ENCODE data around the gene KRT10. TPM values are rescaled to one million over a fixed set of nuclear protein-coding genes. Genes with fewer than 3 reads are reported as not detected.
"Not testable (repeated sequence)": the region's sequence is repeated elsewhere in the genome, so short reads cannot be mapped to it uniquely, and the experiment has no call there.

Gene KRT10
- polyA plus RNA-seq, 10 donors = 31.8 to 603 (median 39.3) TPM

DNA sequence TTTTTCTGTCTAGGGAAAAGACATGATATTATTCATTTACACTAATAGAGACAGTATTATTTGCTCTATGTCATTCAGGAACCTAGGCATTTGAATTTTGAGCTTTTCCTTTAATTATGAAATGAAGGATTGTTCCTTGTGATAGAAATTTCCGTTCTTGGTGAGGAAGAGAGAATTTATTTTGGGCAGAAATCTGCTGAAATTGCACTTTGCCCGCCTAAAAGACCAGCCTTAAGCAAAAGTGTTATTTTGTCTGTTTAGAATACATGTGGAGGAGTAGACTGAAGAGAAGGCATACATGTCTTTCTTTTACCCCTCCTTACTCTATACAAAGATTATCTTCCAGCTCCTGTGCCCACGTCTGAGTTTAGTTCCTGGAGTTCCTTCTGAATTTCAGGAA lies 16.8 kb upstream of the KRT10 start:
- no peak for DNase-seq

DNA sequence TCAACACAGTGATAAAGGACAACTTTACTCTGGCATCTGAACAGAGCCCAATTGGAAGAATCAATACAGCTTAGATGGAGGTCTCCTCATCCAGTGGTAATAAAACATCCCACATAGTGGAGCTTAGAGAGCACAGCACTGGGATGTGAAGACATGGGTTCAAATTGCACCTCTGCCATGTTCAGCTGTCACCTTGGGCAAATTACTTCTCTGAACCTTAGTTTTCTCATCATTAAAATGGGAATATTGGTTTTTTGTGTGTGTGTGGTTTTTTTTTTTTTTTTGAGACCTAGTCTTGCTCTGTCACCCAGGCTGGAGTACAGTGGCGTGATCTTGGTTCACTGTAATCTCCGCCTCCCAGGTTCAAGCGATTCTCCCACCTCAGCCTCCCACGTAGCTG lies 13.6 kb upstream of the KRT10 start:
- DNase-seq = no peak

DNA sequence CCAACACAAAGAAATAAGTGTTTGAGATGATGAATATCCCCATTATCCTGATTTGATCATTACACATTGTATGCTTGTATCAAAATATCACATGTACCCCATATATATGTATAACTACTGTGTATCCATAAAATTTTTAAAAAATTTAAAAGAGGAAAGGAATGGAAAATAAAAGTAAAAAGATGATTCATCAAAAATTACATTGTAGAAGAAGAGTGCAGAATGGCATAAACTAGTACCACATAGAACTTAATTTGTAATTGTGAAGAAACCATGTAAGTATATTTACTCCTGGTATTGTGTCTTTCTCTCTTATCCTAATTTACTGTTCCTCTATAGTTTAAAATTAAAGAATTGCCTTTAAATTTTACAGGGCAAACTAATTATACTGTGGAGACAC lies 11.5 kb upstream of the KRT10 start:
- no peak for DNase-seq

DNA sequence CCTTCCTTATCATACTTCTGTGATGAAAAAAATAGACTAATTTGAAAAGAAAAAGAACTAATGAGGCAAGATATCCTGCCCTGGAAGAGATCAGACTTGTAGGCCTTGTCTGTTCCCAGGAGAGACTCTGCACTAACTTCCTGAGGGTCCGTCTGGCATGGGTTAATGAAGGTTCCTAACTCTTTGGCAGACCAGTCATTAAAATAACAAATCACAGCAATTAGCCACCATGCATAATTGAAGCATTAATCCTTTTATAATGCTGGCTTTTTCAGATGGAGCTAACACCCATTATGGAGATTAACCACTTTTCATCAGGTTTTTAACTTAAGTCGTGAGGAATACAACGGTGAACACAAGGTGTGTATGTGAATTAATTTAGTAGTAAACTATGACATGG lies 10.4 kb upstream of the KRT10 start:
- no peak for DNase-seq

DNA sequence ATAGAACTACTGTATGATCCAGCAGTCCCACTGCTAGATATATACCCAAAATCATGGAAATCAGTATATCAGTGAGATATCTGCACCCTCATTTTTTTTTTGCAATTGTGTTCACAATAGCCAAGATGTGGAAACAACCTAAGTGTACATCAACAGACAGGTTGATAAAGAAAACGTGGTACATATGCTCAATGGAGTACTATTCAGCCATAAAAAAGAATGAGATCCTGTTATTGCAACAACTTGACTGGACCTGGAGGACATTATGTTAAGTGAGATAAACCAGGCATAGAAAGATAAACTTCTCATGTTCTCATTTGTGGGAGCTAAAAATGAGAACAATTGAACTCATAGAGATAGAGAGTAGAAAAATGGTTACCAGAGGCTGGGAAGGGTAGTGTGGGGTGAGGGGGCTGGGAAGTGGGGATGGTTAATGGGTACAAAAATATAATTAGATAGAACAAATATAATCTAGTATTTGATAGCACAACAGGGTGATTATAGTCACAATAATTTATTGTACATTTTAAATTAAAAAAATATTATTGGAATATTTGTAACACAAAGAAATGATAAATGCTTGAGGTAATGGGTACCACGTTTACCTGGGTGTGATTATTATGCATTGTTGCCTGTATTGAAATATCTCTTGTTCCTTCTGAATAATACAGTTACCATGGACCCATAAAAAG lies 7.8 kb upstream of the KRT10 start:
- DNase-seq = no peak

DNA sequence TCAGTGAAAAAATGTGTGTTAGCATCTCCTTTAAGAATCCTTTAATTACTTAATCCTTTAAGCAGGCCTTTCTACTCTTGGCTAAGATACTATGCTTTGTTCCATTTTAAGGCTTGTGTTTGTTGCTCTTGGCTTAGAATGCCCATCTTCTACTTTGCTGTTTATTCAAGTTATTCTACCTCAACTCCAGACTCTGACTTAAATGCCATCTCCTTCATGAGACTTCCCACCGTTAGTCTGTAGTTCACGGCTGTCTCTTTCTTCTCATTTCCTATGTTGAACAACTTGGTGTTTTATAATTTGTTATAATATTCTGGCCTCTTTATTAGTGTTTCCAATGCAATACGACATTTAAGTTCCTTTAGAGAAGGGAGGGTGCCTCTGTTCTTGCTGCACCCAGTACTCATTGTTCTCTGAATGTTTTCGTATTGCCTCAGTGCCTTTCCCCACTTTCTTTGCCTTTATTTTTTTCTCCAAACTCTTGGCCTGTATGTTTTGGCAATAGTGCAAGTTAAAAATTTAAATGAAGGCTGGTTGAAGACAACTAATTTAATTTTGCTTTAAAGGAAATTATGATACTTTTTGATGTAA lies 6.1 kb upstream of the KRT10 start:
- DNase-seq = no peak

DNA sequence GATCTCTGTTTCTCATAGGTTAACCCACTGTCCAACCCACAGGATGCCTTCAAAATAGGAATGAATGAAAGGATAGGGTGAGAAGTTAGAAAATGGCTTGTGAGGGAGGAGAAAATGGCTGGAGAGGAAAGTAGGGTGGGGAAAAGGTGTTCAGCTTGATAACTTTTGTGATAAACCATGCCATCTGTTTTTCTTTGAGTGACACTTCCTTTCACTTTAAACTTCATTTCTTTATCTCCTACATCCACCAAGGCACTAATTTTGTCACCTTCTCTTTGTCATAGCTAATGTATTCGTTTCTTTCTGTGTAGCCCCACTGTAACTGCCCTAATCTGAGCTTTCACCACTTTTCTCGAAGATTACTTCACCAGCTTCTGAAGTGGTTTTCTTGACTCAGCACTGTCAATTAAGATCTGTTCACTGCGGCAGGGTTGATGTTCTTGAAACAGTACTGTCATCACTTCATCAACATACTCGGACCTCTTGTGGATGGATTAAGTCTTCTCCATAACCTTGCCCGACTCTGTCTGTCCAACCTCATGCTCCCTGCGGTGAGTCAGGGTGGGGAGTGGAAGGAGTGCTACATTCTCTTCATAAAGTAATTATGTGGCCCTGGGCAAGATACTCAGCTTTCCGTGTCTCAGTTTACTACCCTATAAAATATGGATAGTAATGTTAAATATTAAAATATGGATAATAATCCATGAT lies 5.5 kb upstream of the KRT10 start:
- DNase-seq = no peak

DNA sequence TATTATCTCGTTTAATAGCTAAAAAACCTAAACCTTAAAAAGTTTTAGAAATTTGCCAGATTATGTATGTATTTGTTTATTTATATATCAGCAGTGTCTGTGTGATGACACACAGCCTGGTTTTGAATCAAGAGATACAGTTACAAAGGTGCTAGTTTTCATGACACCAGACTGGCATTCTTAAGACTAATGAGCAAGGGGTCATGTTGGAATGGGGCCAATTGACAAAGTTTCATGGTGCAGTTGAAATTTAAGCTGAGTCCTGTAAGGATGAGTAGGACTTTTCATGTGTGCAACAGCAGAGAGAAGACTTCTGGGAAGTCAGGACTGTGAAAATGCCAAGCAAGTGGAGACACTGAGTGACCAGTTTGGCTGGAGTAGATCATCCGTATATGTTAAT lies 3.2 kb upstream of the KRT10 start:
- DNase-seq = no peak

DNA sequence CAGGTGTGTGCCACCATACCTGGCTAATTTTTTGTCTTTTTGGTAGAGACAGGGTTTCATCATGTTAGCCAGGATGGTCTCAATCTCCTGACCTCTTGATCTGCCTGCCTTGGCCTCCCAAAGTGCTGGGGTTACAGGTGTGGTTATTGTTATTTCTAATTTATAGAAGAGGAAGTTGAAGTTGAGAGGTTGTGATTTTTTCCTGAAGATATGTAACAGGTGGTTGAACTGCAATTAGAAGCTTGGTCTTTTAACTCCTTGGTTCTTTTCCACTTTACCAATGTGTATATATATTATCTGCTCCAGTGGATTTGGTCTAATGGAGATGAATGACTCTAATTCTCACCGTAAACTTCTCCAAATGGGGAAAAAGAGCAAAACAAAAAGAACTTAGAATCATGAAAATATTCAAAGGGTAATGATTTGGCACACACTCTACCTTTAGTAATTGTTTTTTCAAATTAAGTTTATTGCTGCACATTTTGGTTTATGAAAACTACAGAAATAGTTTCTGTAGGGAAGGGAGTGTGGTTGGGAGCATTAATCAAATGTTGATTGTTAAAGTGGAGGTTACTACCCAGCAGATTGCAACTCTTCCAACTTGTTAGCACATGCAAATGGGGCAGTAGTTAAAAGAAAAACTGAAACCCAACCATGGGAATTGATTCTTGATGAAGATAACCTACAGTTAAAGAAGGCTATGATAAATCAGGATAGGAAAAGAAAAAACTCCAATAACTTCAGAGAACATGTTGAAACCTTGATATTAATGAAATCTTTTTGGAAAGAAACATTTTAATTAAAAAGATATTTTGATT lies 1.8 kb upstream of the KRT10 start:
- DNase-seq = no peak

DNA sequence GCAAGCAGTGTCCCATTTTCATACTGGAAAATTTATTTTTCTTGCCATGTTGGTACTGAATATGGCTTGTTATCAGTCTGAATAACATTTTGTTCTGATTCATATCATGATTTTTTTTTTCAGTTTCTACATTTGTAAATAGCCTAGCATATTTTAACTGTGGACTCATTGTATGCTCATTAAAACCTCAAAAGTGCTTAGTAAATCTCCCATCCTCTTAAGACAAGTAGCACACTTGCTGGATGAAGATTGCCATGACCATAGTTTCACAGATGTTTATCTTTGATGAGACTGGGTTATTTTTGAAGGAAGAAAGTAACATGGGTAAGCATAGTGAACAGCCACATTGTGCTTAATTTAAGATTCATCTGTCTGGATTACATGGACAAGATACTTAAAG lies 878 bp downstream of the KRT10 start:
- no peak for DNase-seq

DNA sequence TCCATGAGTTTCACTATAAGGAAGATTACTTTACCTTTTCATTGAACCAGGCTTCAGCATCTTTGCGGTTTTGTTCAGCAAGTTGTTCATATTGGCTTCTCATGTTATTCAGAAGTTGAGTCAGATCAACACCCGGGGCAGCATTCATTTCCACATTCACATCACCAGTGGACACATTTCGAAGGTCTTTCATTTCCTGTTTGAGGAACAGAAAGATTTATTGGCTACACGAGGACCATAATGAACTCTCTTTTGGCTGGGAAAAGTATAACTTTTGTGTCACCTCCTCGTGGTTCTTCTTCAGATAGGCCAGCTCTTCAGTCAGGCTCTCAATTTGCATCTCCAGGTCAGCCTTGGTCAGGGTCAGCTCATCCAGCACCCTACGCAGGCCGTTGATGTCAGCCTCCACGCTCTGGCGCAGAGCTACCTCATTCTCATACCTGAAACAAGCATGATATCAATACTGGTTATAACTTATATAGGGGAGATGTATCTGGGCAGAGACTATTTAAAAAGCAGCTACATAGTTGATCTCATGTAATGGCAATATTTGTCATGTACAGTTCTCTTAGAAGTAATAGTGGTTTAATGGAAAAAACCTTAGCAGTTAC lies 2.1 kb downstream of the KRT10 start:
- DNase-seq = no peak

DNA sequence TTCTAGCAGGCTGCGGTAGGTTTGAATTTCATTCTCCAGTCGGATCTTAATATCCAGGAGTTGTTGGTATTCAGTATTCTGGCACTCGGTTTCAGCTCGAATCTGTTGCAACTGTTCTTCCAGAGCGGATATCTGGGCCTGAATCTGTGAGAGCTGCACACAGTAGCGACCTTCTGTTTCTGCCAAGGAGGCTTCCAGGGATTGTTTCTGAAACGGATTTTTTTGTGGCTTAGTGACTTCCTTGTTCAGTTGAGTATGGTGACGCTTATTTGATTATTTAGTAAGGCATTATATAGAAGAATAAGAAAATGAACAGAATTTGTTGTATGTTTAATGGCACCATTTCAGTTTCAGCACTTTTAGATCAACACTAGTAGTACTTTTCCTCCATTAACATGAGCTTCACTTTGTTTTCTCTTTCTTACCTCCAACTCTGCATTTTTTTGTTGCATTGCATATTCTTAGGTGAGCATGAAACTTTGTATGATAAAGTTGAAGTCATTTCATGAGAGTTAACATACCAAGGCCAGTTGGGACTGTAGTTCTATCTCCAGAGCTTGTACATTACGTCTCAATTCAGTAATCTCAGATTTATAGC lies 2.8 kb downstream of the KRT10 start:
- peak; percentile 9 to 61 (median 26) for DNase-seq

DNA sequence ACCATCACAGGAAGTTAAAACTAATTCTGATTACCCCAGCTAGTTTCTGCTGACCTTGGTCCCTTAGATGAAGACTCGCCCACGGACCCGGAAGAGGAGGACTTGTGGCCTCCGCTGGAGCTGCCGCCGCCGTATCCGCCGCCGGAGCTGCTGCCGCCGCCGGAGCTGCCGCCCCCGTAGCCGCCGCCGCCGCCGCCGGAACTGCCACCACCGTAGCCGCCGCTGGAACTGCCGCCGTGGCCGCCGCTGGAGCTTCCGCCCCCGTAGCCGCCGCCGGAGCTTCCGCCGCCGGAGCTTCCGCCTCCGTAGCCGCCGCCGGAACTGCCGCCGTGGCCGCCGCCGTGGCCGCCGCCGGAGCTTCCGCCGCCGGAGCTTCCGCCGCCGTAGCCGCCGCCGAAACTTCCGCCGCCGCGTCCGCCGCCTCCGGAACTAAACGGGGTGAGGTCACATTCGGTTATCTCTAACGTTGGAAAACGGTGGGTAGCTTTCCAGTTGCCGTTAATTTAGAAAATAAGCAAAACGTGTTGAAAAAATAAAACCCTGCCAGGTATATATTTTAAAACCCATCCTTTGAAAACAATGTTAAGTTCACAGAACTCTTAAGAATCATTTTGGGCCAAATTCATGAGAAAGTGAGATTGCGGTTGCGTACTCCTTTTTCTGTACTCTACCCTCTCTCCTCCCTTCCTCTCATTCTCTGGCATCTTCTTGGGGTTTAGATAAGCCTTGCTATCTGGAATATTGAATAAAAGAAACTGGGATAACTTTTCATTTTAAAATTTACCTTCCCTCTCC lies 3.5 kb downstream of the KRT10 start:
- DNase-seq = peak; percentile 80 to 94 (median 85)

DNA sequence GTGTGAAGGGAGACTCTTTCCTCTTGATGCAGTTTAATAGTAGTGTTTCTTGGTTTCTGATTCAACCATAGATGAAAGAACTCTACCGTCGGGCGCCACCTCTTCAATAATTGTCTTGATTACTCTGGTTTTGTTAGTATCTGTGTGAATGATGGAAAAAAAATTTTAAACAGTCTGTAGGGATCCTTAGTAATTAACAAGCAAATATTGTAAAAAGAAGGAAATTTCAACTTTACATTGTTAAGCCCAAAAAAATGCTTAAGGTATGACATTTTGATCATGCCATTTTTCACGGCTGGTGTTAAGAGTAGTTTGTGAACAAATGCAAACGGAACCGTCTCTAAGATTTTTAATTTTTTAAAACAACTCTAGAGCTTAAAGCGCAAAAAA lies 4.1 kb downstream of the KRT10 start:
- DNase-seq = peak in 1 of 3 donors; percentile 6

DNA sequence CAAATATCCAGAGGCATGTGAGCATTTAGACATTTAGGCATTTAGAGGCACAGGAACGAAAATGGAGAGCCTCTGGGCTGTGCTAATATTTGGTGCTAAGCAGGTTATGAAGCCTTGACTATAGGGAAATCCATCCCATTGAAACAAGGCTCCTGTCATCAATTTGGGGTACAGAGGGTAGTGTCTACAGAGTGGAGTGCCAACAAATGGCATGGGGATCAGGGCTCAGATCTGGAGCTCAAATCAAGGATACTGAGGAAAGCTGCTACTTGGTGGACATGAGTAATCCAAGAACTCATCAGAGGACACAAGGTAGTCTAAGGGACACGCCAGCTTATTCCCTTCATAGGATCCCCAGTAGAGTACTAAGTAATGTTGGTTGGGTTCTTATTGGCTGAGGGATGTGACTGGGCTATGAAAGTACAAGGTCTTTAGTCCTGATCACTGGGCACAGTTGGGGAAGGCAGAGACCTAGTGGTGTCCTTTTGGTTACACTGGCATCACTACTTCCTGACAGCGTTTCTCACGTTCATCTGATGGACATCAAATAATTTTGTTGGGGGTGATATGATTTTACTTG lies 5.2 kb downstream of the KRT10 start:
- DNase-seq = no peak

DNA sequence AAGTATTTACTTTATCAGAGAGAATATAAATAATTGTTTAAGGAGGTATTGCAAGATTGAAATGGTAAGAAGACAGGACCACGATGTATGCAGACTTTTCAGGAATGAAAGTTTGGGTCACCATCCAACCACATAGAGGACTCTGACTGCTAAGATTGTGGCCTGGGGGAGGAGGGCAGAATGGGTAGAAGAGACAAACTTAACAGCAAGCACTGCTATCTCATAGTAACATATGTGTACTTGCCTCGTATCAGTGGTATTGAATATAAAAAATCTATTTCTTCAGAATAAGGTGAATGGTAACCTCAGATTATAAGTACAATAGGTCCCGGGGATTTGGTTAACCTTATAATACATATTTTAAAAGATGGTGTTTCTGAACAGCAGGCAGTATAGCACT lies 5.8 kb downstream of the KRT10 start:
- DNase-seq = no peak

DNA sequence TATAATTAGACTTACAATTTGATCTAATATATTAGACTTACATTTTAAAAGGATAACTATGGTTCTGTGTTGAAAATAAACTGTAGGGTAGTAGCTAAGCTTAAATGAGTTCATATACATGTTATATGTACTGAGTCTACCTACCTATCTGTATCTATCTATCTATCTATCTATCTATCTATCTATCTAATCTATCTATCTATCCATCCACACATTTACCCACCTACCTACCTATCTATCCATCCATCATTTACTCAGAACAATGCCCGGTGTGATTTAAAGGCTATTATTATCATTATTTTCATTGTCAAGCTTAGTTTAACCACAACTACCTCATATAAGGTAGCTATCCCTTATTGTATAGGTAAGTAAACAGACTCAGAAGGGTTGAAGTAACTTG lies 7.0 kb downstream of the KRT10 start:
- DNase-seq = no peak

DNA sequence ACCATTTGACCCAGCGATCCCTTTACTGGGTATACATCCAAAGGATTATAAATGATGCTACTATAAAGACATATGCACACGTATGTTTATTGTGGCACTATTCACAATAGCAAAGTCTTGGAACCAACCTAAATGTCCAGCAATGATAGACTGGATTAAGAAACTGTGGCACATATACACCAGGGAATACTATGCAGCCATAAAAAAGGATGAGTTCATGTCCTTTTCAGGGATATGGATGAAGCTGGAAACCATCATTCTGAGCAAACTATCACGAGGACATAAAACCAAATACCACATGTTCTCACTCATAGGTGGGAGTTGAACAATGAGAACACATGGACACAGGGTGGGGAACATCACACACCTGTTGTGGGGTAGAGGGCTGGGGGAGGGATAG lies 7.8 kb downstream of the KRT10 start:
- not testable (repeated sequence) for DNase-seq

DNA sequence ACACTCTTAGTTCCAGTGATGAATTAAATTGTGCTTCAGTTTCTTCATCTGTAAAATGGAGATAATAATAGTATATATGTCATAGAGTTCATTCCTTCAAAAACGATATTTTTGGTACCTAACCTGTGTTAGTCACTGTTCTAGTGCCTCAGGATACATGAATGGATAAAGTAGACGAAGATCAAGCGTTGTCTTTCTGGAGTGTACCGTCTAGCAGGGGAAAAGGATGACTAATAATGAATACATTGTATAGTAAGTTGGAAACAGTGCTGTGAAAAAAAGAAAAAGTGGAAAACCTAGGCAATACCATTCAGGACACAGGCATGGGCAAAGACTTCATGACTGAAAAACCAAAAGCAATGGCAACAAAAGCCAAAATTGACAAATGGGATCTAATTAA lies 8.6 kb downstream of the KRT10 start:
- no peak for DNase-seq

DNA sequence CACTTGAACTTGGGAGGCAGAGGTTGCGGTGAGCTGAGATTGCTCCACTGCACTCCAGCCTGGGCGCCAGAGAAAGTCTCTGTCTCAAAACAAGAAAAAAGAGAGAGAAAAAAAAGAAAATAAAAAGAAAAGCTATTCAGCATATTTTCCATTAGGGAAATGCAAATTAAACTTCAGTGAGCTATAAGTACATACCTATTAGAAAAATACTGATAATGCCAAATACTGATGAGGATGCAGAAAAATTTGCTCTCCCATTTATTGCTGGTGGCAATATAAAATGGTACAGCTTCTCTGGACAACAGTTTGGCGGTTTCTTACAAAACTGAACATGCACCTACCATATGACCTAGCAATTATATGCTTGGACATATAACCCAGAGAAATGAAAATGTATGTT lies 9.8 kb downstream of the KRT10 start:
- DNase-seq = no peak
